ENCODE results near the gene LRRN2.
"Not testable (repeated sequence)": the region's sequence is repeated elsewhere in the genome, so short reads cannot be mapped to it uniquely, and the experiment has no call there.

Gene LRRN2

GRCh38 chr1:204685236-204686006, at the start of gene LRRN2:
Gene LRRN2, minus strand, starts transcription at chr1:204685738. Its CDS starts 65,746 bp downstream, at chr1:204619992.
- DNase-seq, result no peak

- no peak for DNase-seq
Observed at GRCh38 chr1:204735042-204735441, 49.5 kb upstream of the LRRN2 start.

- DNase-seq, result no peak
Observed at GRCh38 chr1:204733869-204734596, 48.5 kb upstream of the LRRN2 start.

GRCh38 chr1:204733289-204733688, 47.8 kb upstream of the LRRN2 start:
- DNase-seq, result no peak

- no peak for DNase-seq
Observed at GRCh38 chr1:204731985-204732575, 46.5 kb upstream of the LRRN2 start.

GRCh38 chr1:204731509-204731908, 46.0 kb upstream of the LRRN2 start:
- DNase-seq, result no peak

GRCh38 chr1:204730826-204731459, 45.4 kb upstream of the LRRN2 start:
- DNase-seq, result no peak

- DNase-seq, result no peak
Observed at GRCh38 chr1:204729516-204729915, 44.0 kb upstream of the LRRN2 start.

GRCh38 chr1:204728456-204728855, 42.9 kb upstream of the LRRN2 start:
- no peak for DNase-seq

- DNase-seq, result no peak
Observed at GRCh38 chr1:204728045-204728444, 42.5 kb upstream of the LRRN2 start.

GRCh38 chr1:204727438-204727837, 41.9 kb upstream of the LRRN2 start:
- DNase-seq, result not testable (repeated sequence)

- DNase-seq, result no peak
Observed at GRCh38 chr1:204726478-204726877, 40.9 kb upstream of the LRRN2 start.

- no peak for DNase-seq
Observed at GRCh38 chr1:204725821-204726448, 40.4 kb upstream of the LRRN2 start.

GRCh38 chr1:204723131-204723787, 37.7 kb upstream of the LRRN2 start:
- DNase-seq, result no peak

- no peak for DNase-seq
Observed at GRCh38 chr1:204721373-204722055, 36.0 kb upstream of the LRRN2 start.

GRCh38 chr1:204716660-204717059, 31.1 kb upstream of the LRRN2 start:
- DNase-seq, result no peak

GRCh38 chr1:204714861-204715511, 29.4 kb upstream of the LRRN2 start:
- DNase-seq, result no peak

GRCh38 chr1:204714194-204714860, 28.8 kb upstream of the LRRN2 start:
- DNase-seq, result no peak

- no peak for DNase-seq
Observed at GRCh38 chr1:204713541-204713940, 28.0 kb upstream of the LRRN2 start.

- no peak for DNase-seq
Observed at GRCh38 chr1:204712708-204713430, 27.3 kb upstream of the LRRN2 start.
